ENCODE data around the gene CLCN1. TPM values are rescaled to one million over a fixed set of nuclear protein-coding genes. Genes with fewer than 3 reads are reported as not detected.

CLCN1 gene
- total RNA-seq, 4 donors from 2014 or later = 0.92 to 2.9 (median 1.7) TPM

GRCh38 chr7:143351574-143351973 is 35.7 kb downstream of the CLCN1 start:
- Histone ChIP-seq H3K27me3 (no peaks in the 10 kb centered on the region), H3K4me3 (no peak overlapping the region), H3K4me1 (no peaks in the 10 kb centered on the region), H3K27ac (no peak overlapping the region), H3K9me3 (no peaks in the 10 kb centered on the region), H3K36me3 (no peaks in the 10 kb centered on the region)
- no peak for ATAC-seq
- in situ Hi-C loops (cut with MboI; ENCODE audit: low sequenced_read_pairs in 4 of 4) (no loop called here), intact Hi-C loops (cut with DNase I; ENCODE audit: low total_unique reads) (no loop called here)
- TF ChIP-seq POLR2A (IDR thresholded peaks at IDR 0.05) (no peak), CTCF (IDR thresholded peaks at IDR 0.05 in 4 of 5, conservative IDR thresholded peaks at IDR 0.05 in 1 of 5) (no peak)
- no peak for DNase-seq

- TF ChIP-seq CTCF (IDR thresholded peaks at IDR 0.05 in 4 of 5, conservative IDR thresholded peaks at IDR 0.05 in 1 of 5) = no peak
- TF ChIP-seq POLR2A (IDR thresholded peaks at IDR 0.05) = no peak
- Histone ChIP-seq H3K4me3 (no peak overlapping the region), H3K27ac (no peak overlapping the region), H3K27me3 (no peaks in the 10 kb centered on the region), H3K36me3 (no peaks in the 10 kb centered on the region), H3K9me3 (no peaks in the 10 kb centered on the region), H3K4me1 (no peaks in the 10 kb centered on the region)
- in situ Hi-C loops (cut with MboI; ENCODE audit: low sequenced_read_pairs in 4 of 4) = no loop called here
- DNase-seq (no peak), ATAC-seq (no peak)
- intact Hi-C loops (cut with DNase I; ENCODE audit: low total_unique reads) = no loop called here
Measured at GRCh38 chr7:143352531-143353002, 36.7 kb downstream of the CLCN1 start.

- no peak overlapping the region for H3K4me3 ChIP-seq
- in situ Hi-C loops (cut with MboI; ENCODE audit: low sequenced_read_pairs in 4 of 4) (no loop called here), intact Hi-C loops (cut with DNase I; ENCODE audit: low total_unique reads) (no loop called here)
- TF ChIP-seq CTCF (IDR thresholded peaks at IDR 0.05 in 4 of 5, conservative IDR thresholded peaks at IDR 0.05 in 1 of 5) = no peak
- TF ChIP-seq POLR2A (IDR thresholded peaks at IDR 0.05) = no peak
- H3K27ac ChIP-seq = no peak overlapping the region
- ATAC-seq = no peak
- H3K36me3 ChIP-seq = no peaks in the 10 kb centered on the region
- DNase-seq = no peak
- H3K9me3 ChIP-seq = no peaks in the 10 kb centered on the region
- H3K4me1 ChIP-seq = no peaks in the 10 kb centered on the region
- H3K27me3 ChIP-seq = no peaks in the 10 kb centered on the region
Measured at GRCh38 chr7:143354376-143354775, 38.5 kb downstream of the CLCN1 start.

GRCh38 chr7:143354965-143355364 is 39.1 kb downstream of the CLCN1 start:
- DNase-seq = no peak
- H3K27ac ChIP-seq = no peak overlapping the region
- no peak overlapping the region for H3K4me3 ChIP-seq
- H3K9me3 ChIP-seq = no peaks in the 10 kb centered on the region
- H3K27me3 ChIP-seq = peaks cover 0 to 5% (median under 1%) of the 10 kb centered on the region in 3 donors
- intact Hi-C loops (cut with DNase I; ENCODE audit: low total_unique reads) = no loop called here
- no peaks in the 10 kb centered on the region for H3K36me3 ChIP-seq
- TF ChIP-seq POLR2A (IDR thresholded peaks at IDR 0.05) (no peak), CTCF (IDR thresholded peaks at IDR 0.05 in 4 of 5, conservative IDR thresholded peaks at IDR 0.05 in 1 of 5) (no peak)
- in situ Hi-C loops (cut with MboI; ENCODE audit: low sequenced_read_pairs in 4 of 4) = no loop called here
- ATAC-seq = no peak
- no peaks in the 10 kb centered on the region for H3K4me1 ChIP-seq

Measured in gastrocnemius medialis (tissue), 4 donors.